Testis (tissue), 2 donors: ENCODE data around the gene VWA5B1.

Source experiments
- CTCF ChIP-seq, 3 experiments: fragments of 450-650 bp in 2 of 3; fragments of 200-600 bp in 1 of 3; sonication (generic) in 1 of 3; IDR thresholded peaks; one replicate each; pipeline ENCODE4 v1.5.1; 2016 to 2019; ENCODE audit warnings: antibody characterized with exemption in 3 of 3, mild to moderate bottlenecking in 2 of 3, moderate library complexity in 1 of 3
- POLR2A ChIP-seq: fragments of 450-650 bp; IDR thresholded peaks from one replicate; pipeline ENCODE4 v1.6.1; 2017; ENCODE audit warnings: antibody characterized with exemption, mild to moderate bottlenecking, moderate library complexity

DNA sequence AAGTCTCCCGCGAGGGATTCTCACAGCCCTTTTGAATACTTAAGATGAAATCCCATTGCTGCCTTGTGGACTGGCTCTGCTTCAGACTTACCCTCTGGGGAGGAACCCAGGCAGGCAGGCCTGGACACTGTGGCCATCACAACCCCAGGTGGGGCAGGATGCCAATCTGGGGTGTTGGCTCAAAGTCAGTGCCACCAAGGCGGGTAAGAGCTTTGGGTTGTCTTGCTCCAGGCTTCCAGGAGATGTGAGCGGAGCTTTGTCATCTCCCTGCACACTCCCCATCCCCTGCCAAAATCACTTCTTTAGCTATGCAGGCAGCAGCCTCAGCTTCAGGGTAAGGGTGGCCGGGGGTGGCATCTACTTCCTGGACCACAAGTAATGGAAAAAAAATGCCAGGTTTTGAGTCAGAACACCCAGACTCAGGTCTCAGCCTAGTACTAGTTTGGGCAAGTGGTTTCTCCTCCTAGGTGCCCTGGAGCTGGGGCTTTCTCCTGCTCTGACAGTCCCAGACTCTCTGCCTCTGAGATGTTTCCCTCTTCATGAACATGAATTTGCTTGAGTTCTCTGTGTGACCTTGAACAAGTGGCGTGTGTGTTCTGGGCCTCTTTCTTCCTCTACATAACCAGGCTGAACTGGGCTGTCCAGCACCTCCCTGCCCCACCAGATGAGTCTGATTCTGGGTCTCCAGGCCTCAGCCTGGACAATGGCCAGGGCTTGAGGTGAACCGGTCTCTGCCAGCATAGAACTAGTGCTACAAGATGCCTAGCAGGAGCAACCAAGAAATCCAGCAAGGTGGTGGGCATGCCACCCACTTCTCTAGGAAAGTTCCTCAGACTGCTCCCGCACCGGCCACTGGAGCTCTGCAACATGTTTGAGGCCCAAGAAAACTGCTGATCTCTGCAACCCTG lies 65.4 kb downstream of the VWA5B1 start:
- TF ChIP-seq CTCF (IDR thresholded peaks at IDR 0.05) (no peak), POLR2A (no peak)
